Measurements from ENCODE around the gene HAUS7. TPM values are rescaled to one million over a fixed set of nuclear protein-coding genes. Genes with fewer than 3 reads are reported as not detected.
"Not testable (repeated sequence)": the region's sequence is repeated elsewhere in the genome, so short reads cannot be mapped to it uniquely, and the experiment has no call there.

Gene HAUS7
- total and polyA plus RNA-seq, 3 experiments from 2014 or later: 29.9 to 73.8 (median 70.2) TPM

DNA sequence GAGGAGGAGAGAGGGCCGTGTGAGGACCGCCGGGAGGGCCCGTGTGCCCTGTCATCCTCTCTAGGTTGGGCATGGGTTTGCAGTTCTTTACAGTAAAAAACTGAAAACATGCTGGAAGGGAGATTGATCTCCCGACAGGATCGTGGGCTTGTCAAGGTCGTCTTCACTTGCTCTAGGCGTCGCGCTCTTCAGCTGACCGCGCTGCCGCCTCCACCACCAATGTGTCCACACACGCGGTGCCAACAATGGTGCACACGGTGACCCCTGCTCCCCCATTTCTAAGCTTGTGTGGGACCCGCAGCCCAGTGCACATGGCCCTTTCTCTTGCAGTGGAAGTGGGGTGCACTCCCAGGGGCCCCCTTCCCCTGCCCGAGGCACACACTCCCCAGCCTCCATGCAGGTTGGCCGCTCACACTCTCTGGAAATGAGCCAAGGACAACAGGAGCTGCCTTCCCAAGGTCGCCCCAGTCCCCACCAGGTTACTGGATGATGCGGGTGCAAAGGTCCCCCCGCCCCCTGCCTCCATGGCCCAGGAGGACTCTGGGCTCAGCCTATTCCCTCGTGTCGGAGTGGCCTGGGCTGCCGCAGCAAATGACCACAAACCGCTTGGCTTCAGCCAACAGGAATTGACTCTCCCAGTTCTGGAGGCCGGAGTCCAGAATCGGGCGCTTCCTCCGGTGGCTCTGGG lies 60.8 kb downstream of the HAUS7 start:
- H3K27ac Mint-ChIP-seq: no peak overlapping the region
- ChIA-PET POLR2A (no interaction called here), CTCF (no interaction called here)
- H3K27me3 Mint-ChIP-seq: peaks cover 3 to 14% of the 10 kb centered on the region in 2 donors
- H3K9me3 Mint-ChIP-seq: no peaks in the 10 kb centered on the region
- Histone ChIP-seq H3K36me3 (ENCODE audit: insufficient read depth, low read length) (no peaks in the 10 kb centered on the region), H3K27ac (ENCODE audit: low read depth, low read length) (no peak overlapping the region), H3K9me3 (ENCODE audit: low read length) (no peaks in the 10 kb centered on the region), H3K4me3 (ENCODE audit: low read length) (no peak overlapping the region), H3K27me3 (ENCODE audit: insufficient read depth, low read length, poor library complexity, severe bottlenecking) (no peaks in the 10 kb centered on the region), H3K4me1 (ENCODE audit: insufficient read depth, low read length) (no peaks in the 10 kb centered on the region)
- no peak overlapping the region for H3K4me3 Mint-ChIP-seq
- no peaks in the 10 kb centered on the region for H3K36me3 Mint-ChIP-seq
- peaks cover 8 to 18% (median 9%) of the 10 kb centered on the region in 3 donors for H3K4me1 Mint-ChIP-seq
- DNase-seq: no peak

DNA sequence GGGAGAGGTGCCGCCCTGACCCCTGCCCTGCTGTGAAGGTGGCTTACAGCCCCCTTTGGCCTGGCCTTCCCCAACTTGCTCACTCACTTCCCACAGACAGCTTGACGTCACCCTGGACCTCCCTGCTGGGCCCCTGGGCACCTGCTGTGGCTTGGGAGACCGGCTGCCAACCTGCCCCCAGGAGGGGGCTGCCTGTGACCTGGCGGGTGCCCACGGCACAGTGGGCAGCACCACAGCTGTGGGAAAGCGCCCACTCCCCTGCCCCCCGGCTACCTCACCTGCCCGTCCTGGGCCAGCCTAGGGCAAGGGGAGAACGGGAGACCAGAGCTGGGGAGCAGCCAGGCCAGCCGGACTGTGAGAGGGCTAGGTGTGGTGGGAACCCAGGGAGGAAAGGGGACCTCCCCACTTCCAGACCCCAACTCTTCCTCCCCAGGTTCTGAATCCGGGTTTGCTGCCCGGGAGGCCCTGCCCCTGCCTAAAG lies 61.5 kb downstream of the HAUS7 start:
- Histone ChIP-seq H3K9me3 (ENCODE audit: low read length) (no peaks in the 10 kb centered on the region), H3K4me3 (ENCODE audit: low read length) (no peak overlapping the region), H3K36me3 (ENCODE audit: insufficient read depth, low read length) (no peaks in the 10 kb centered on the region), H3K4me1 (ENCODE audit: insufficient read depth, low read length) (no peaks in the 10 kb centered on the region), H3K27me3 (ENCODE audit: insufficient read depth, low read length, poor library complexity, severe bottlenecking) (no peaks in the 10 kb centered on the region), H3K27ac (ENCODE audit: low read depth, low read length) (no peak overlapping the region)
- Mint-ChIP-seq H3K4me3 (no peak overlapping the region), H3K27me3 (peaks cover 2 to 16% of the 10 kb centered on the region in 2 donors), H3K36me3 (no peaks in the 10 kb centered on the region), H3K4me1 (peaks cover 8 to 21% (median 9%) of the 10 kb centered on the region in 3 donors), H3K9me3 (no peaks in the 10 kb centered on the region), H3K27ac (no peak overlapping the region)
- ChIA-PET POLR2A (no interaction called here), CTCF (no interaction called here)
- no peak for DNase-seq

DNA sequence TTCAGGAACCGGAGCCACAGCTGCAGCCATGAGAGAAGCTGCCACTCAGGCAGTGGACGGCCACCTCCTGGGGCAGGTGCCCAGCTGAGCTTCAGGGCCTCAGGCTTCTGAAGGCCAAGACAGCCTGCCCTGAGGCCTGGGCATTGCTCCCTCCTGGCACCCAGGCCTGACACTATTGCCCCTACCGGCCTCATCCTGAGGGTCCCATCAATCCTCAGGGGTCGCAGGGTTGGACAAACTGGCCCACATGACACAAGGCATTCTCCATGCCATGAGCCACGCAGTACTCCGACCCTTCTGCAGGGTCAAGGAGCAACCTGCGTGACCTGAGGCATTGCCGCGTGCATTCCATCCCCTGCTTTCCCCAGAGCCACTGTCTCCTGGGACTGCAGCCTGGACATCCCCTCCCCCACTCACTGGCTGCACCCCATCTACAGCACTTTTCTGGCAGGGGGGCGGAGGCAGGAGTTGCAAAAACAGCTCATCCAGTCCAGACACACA lies 62.1 kb downstream of the HAUS7 start:
- DNase-seq: no peak
- Mint-ChIP-seq H3K4me3 (no peak overlapping the region), H3K4me1 (peaks cover 7 to 17% (median 8%) of the 10 kb centered on the region in 3 donors), H3K36me3 (no peaks in the 10 kb centered on the region), H3K27me3 (peaks cover 0 to 16% of the 10 kb centered on the region in 2 donors), H3K27ac (no peak overlapping the region), H3K9me3 (no peaks in the 10 kb centered on the region)
- Histone ChIP-seq H3K4me1 (ENCODE audit: insufficient read depth, low read length) (no peaks in the 10 kb centered on the region), H3K27me3 (ENCODE audit: insufficient read depth, low read length, poor library complexity, severe bottlenecking) (no peaks in the 10 kb centered on the region), H3K27ac (ENCODE audit: low read depth, low read length) (no peak overlapping the region), H3K9me3 (ENCODE audit: low read length) (no peaks in the 10 kb centered on the region), H3K36me3 (ENCODE audit: insufficient read depth, low read length) (no peaks in the 10 kb centered on the region), H3K4me3 (ENCODE audit: low read length) (no peak overlapping the region)
- CTCF ChIA-PET: no interaction called here
- POLR2A ChIA-PET: no interaction called here

DNA sequence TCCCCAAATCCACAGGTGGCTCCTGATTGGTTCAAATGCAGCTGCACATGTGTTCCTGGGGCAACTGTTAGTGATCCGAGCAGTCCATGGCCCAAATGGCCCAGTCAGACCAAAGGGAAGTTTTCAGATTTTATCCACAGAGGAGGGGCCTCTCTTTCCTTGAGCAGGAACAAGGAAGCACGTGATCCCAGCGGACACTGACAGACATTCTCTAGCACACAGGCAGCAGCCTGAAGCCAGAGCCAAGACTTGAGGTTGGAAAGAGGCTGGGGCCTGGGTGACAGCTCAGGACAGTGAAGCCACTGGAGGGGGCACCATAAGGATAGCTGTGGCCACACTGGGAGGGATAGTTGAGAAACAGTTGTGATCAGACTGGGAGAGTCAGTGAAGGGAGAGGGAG lies 62.6 kb downstream of the HAUS7 start:
- Mint-ChIP-seq H3K27me3 (peaks cover 0 to 16% of the 10 kb centered on the region in 2 donors), H3K27ac (no peak overlapping the region), H3K4me1 (peaks cover 7 to 17% (median 8%) of the 10 kb centered on the region in 3 donors), H3K9me3 (no peaks in the 10 kb centered on the region), H3K36me3 (no peaks in the 10 kb centered on the region), H3K4me3 (no peak overlapping the region)
- Histone ChIP-seq H3K36me3 (ENCODE audit: insufficient read depth, low read length) (no peaks in the 10 kb centered on the region), H3K27ac (ENCODE audit: low read depth, low read length) (no peak overlapping the region), H3K4me1 (ENCODE audit: insufficient read depth, low read length) (no peaks in the 10 kb centered on the region), H3K9me3 (ENCODE audit: low read length) (no peaks in the 10 kb centered on the region), H3K4me3 (ENCODE audit: low read length) (no peak overlapping the region), H3K27me3 (ENCODE audit: insufficient read depth, low read length, poor library complexity, severe bottlenecking) (no peaks in the 10 kb centered on the region)
- POLR2A ChIA-PET: no interaction called here
- no peak for DNase-seq
- CTCF ChIA-PET: interaction anchor here (1.8 kb wide), 1 partner anchor 100 kb away, joined by 5 read pairs; no protein-coding TSS in a partner anchor

DNA sequence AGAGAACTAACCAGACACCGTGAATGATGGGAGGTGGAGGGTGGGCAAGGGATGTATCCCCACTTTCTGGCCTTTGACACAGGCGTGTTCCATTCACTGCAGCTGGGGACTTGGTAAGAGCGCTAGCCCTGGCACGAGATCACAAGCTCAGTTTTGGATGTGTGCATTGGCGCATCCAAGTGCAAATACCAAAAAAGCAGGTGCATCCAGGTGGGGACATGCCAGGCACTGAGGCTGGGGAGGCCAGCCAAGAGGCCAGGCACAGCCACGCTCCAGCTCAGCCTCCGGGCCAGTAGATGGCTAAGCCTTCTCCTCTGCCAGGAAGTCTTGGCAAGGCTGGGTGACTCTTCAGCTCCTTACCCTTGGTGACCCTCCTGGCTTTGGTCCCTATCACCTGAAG lies 63.5 kb downstream of the HAUS7 start:
- Mint-ChIP-seq H3K4me1 (peaks cover 1 to 10% (median 2%) of the 10 kb centered on the region in 3 donors), H3K27me3 (peaks cover 0 to 14% of the 10 kb centered on the region in 2 donors), H3K9me3 (no peaks in the 10 kb centered on the region), H3K4me3 (no peak overlapping the region), H3K27ac (no peak overlapping the region), H3K36me3 (no peaks in the 10 kb centered on the region)
- H3K27me3 ChIP-seq (ENCODE audit: insufficient read depth, low read length, poor library complexity, severe bottlenecking): no peaks in the 10 kb centered on the region
- CTCF ChIA-PET: interaction anchor here (1.8 kb wide), 1 partner anchor 101 kb away, joined by 5 read pairs; no protein-coding TSS in a partner anchor
- H3K4me3 ChIP-seq (ENCODE audit: low read length): no peak overlapping the region
- POLR2A ChIA-PET: no interaction called here
- no peaks in the 10 kb centered on the region for H3K9me3 ChIP-seq (ENCODE audit: low read length)
- no peak for DNase-seq
- no peak overlapping the region for H3K27ac ChIP-seq (ENCODE audit: low read depth, low read length)
- no peaks in the 10 kb centered on the region for H3K4me1 ChIP-seq (ENCODE audit: insufficient read depth, low read length)
- no peaks in the 10 kb centered on the region for H3K36me3 ChIP-seq (ENCODE audit: insufficient read depth, low read length)

DNA sequence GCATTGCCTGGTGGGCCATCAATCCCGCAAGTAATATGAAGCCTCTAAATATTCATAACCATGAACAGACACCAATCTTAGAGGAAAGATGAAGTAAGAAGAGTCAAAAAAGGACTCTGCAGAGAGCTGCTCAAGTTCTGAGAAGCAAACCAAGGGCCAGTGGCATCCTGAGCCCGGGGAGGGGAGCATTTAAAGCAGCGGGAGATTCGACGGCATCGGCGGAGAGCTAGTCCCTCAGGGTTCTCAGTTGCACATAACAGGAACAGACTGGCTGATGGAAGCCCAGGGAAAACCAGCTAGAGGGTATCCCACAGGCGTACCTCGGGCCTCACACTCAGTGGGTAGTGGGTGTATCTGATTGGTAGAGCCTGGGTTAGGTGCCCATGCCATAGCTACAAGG lies 64.4 kb downstream of the HAUS7 start:
- ChIA-PET POLR2A (no interaction called here), CTCF (interaction anchor here (1.8 kb wide), 1 partner anchor 101 kb away, joined by 5 read pairs; no protein-coding TSS in a partner anchor)

DNA sequence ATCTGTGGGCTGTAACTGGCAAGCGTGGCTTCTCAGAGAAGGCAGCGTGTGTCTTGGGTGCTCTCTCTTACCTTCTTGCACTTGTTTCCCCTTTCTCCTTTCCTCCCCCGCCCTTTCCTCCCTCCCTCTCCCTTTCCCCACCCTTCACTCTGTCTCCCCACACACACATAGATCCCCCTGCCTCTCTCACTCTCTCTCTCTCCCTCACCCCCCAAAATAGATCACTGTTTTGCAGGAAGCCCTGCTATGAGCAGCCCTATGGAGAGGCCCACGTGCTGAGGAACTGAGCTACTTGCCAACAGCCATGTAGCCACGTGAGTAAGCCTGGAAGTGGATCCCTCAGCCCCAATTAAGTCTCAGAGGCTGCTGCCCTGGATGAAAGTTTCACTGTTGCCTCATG lies 65.0 kb downstream of the HAUS7 start:
- no peaks in the 10 kb centered on the region for H3K9me3 Mint-ChIP-seq

More for the DNA sequence above, 64.4 kb downstream of the HAUS7 start:
- DNase-seq: no peak
- Histone ChIP-seq H3K27ac (ENCODE audit: low read depth, low read length) (no peak overlapping the region), H3K27me3 (ENCODE audit: insufficient read depth, low read length, poor library complexity, severe bottlenecking) (no peaks in the 10 kb centered on the region), H3K36me3 (ENCODE audit: insufficient read depth, low read length) (no peaks in the 10 kb centered on the region), H3K9me3 (ENCODE audit: low read length) (no peaks in the 10 kb centered on the region), H3K4me1 (ENCODE audit: insufficient read depth, low read length) (no peaks in the 10 kb centered on the region), H3K4me3 (ENCODE audit: low read length) (no peak overlapping the region)
- H3K36me3 Mint-ChIP-seq: no peaks in the 10 kb centered on the region
- no peaks in the 10 kb centered on the region for H3K9me3 Mint-ChIP-seq
- H3K4me1 Mint-ChIP-seq: peaks cover 0 to 8% (median 0%) of the 10 kb centered on the region in 3 donors
- peak overlapping the region in 1 of 8 donors; percentile 86 for H3K27ac Mint-ChIP-seq
- peak overlapping the region in 1 of 7 donors; percentile 48 for H3K4me3 Mint-ChIP-seq
- H3K27me3 Mint-ChIP-seq: peaks cover 0 to 13% of the 10 kb centered on the region in 2 donors

DNA sequence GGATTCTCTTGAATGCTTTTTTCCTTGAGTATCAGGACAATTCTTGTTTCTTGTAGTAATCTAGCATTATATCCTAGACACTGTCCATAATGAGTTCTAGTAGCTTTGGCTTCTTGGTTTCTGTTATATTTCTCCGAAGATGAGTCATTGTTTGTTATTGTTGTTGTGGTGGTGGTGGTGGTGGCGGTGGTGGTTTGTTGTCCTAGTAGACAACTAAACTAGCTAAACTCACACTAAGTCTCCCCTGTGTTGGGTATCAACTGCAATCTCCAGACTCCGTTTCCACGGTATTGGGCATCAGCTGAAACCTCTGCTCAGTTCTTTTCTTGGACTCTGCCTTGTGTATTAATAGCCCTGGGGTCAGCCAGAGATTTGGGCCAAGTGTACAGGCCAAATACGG lies 66.0 kb downstream of the HAUS7 start:
- H3K27ac Mint-ChIP-seq; H3K4me3 ChIP-seq (ENCODE audit: low read length); H3K36me3 ChIP-seq (ENCODE audit: insufficient read depth, low read length); H3K27me3 ChIP-seq (ENCODE audit: insufficient read depth, low read length, poor library complexity, severe bottlenecking); H3K9me3 Mint-ChIP-seq; CTCF ChIA-PET; H3K27me3 Mint-ChIP-seq; H3K9me3 ChIP-seq (ENCODE audit: low read length); POLR2A ChIA-PET; H3K4me1 ChIP-seq (ENCODE audit: insufficient read depth, low read length); DNase-seq; H3K27ac ChIP-seq (ENCODE audit: low read depth, low read length); H3K4me3 Mint-ChIP-seq; H3K36me3 Mint-ChIP-seq: not testable (repeated sequence)
- peaks cover 0 to 13% (median 2%) of the 10 kb centered on the region in 3 donors for H3K4me1 Mint-ChIP-seq

More for the DNA sequence above, 65.0 kb downstream of the HAUS7 start:
- no peak for DNase-seq
- no peaks in the 10 kb centered on the region for H3K36me3 Mint-ChIP-seq
- CTCF ChIA-PET: no interaction called here
- Histone ChIP-seq H3K27me3 (ENCODE audit: insufficient read depth, low read length, poor library complexity, severe bottlenecking) (no peaks in the 10 kb centered on the region), H3K4me3 (ENCODE audit: low read length) (no peak overlapping the region), H3K36me3 (ENCODE audit: insufficient read depth, low read length) (no peaks in the 10 kb centered on the region), H3K27ac (ENCODE audit: low read depth, low read length) (no peak overlapping the region), H3K4me1 (ENCODE audit: insufficient read depth, low read length) (no peaks in the 10 kb centered on the region), H3K9me3 (ENCODE audit: low read length) (no peaks in the 10 kb centered on the region)
- peaks cover 0 to 9% of the 10 kb centered on the region in 2 donors for H3K27me3 Mint-ChIP-seq
- H3K4me1 Mint-ChIP-seq: peaks cover 0 to 6% (median 0%) of the 10 kb centered on the region in 3 donors
- H3K27ac Mint-ChIP-seq: peak overlapping the region in 1 of 8 donors; percentile 43
- POLR2A ChIA-PET: no interaction called here
- no peak overlapping the region for H3K4me3 Mint-ChIP-seq
